Muscle layer of duodenum (tissue), 2 donors: ENCODE data around the gene KLK15.

Source experiments
- H3K27ac ChIP-seq: one replicate; pipeline ENCODE4 v1.7.0; 2013; ENCODE audit warnings: mild to moderate bottlenecking, low read length
- H3K27me3 ChIP-seq: one replicate; pipeline ENCODE4 v1.7.0; 2013; ENCODE audit warnings: low read depth, mild to moderate bottlenecking, control low read depth, low read length
- H3K36me3 ChIP-seq, 2 donors: one replicate each; pipeline ENCODE4 v1.7.0; 2013; ENCODE audit warnings: low read length in 2 of 2, control low read depth in 1 of 2, mild to moderate bottlenecking in 1 of 2; ENCODE audit not compliant: insufficient read depth in 2 of 2, control insufficient read depth in 1 of 2
- H3K4me1 ChIP-seq, 2 donors: one replicate each; pipeline ENCODE4 v1.7.0; 2013; ENCODE audit warnings: low read length in 2 of 2, mild to moderate bottlenecking in 2 of 2, control low read depth in 1 of 2, moderate library complexity in 1 of 2; ENCODE audit not compliant: insufficient read depth in 2 of 2, control insufficient read depth in 1 of 2
- H3K4me3 ChIP-seq, 2 donors: one replicate each; pipeline ENCODE4 v1.7.0; 2013; ENCODE audit warnings: low read length in 2 of 2, low read depth in 1 of 2, mild to moderate bottlenecking in 1 of 2
- H3K9me3 ChIP-seq, 2 donors: one replicate each; pipeline ENCODE4 v1.7.0; 2013; ENCODE audit warnings: low read length in 2 of 2, control low read depth in 1 of 2, mild to moderate bottlenecking in 1 of 2; ENCODE audit not compliant: control insufficient read depth in 1 of 2
- donor health status: healthy.

Gene KLK15

GRCh38 chr19:50830266-50831025 is 2.9 kb downstream of the KLK15 start:
- no peaks in the 10 kb centered on the region for H3K9me3 ChIP-seq
- H3K27ac ChIP-seq = no peak overlapping the region
- H3K27me3 ChIP-seq = peaks cover 4% of the 10 kb centered on the region
- H3K36me3 ChIP-seq = no peaks in the 10 kb centered on the region
- H3K4me3 ChIP-seq = no peak overlapping the region
- peaks cover 0 to 4% of the 10 kb centered on the region in 2 donors for H3K4me1 ChIP-seq

DNA sequence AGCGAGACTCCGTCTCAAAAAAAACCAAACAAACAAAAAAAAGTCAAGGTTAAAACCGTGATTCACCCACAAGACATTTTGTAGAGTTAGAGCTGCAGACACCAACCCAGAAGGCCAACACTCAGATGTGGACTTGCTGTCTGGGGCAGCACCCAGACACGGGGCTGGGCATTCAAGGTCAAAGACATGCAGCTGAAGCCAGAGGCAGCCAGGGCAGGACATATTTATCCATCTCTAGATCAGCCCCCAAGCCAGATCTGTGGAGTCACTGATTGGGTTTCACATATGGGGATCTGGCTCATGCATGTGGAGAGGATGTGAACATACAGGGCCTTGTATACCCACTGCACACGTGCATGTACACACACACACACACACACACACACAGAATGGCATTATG is 3.6 kb downstream of the KLK15 start:
- H3K27ac ChIP-seq = no peak overlapping the region
- peaks cover 1% of the 10 kb centered on the region for H3K27me3 ChIP-seq

GRCh38 chr19:50827476-50827875 is 5.9 kb downstream of the KLK15 start:
- H3K27me3 ChIP-seq = no peaks in the 10 kb centered on the region
- H3K4me3 ChIP-seq = no peak overlapping the region
- H3K36me3 ChIP-seq = no peaks in the 10 kb centered on the region
- no peak overlapping the region for H3K27ac ChIP-seq
- no peaks in the 10 kb centered on the region for H3K9me3 ChIP-seq
- H3K4me1 ChIP-seq = no peaks in the 10 kb centered on the region

More for the DNA sequence above, 3.6 kb downstream of the KLK15 start:
- H3K9me3 ChIP-seq = no peaks in the 10 kb centered on the region
- no peak overlapping the region for H3K4me3 ChIP-seq
- no peaks in the 10 kb centered on the region for H3K36me3 ChIP-seq
- H3K4me1 ChIP-seq = no peaks in the 10 kb centered on the region

DNA sequence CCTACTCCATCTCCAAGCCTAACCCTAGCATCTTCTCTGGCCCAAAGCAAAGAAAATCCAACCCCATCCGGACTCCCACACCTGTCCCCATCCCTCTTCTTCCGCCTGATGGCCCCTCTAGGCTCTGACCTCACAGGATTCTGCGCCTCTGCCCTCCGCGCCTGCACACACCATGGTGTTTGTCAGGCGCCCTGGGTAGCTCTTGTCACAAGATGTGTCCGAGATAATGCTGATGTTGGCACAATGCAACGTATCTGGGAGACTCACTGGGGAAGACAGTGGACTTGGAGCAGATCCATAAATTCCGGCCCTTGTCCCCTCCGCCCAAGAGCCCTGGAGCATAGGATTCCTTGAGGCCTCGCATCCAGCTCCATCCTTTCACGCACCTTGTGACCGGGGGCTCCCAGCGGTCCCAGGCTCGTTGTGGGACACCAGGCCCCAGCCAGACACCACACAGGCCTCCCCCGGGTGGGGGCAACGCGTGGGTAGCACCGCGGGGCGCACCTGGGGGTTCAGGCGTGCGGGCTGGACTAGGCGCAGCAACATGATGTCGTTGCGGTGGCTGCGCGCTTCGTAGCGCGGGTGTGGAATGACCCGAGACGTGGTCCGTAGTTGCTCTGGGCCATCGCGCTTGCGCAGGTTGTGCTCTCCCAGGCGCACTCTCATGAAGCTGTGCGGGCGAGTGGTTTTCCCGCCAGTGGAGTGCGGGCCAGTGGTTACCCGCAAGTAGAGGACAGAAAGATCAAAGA is 6.7 kb downstream of the KLK15 start:
- H3K27ac ChIP-seq = no peak overlapping the region
- H3K4me1 ChIP-seq = no peaks in the 10 kb centered on the region
- no peaks in the 10 kb centered on the region for H3K36me3 ChIP-seq
- no peaks in the 10 kb centered on the region for H3K9me3 ChIP-seq
- no peak overlapping the region for H3K4me3 ChIP-seq
- peaks cover 3% of the 10 kb centered on the region for H3K27me3 ChIP-seq

- H3K27me3 ChIP-seq = peaks cover 21% of the 10 kb centered on the region
- H3K4me3 ChIP-seq = no peak within 1 kb of the TSS
- no peak within 1 kb of the TSS for H3K27ac ChIP-seq
- peaks cover 0 to 3% of the 10 kb centered on the region in 2 donors for H3K4me1 ChIP-seq
- no peaks in the 10 kb centered on the region for H3K9me3 ChIP-seq
- H3K36me3 ChIP-seq = no peaks in the 10 kb centered on the region
Observed at GRCh38 chr19:50823389-50824042, 9.9 kb downstream of the KLK15 start, which contains the start of gene KLK1. Gene KLK1 (minus strand): TSS chr19:50823787. CDS start chr19:50823748, 39 bp downstream.

GRCh38 chr19:50822661-50823208 is 10.6 kb downstream of the KLK15 start:
- Histone ChIP-seq H3K36me3 (no peaks in the 10 kb centered on the region), H3K27ac (no peak overlapping the region), H3K4me3 (no peak overlapping the region), H3K9me3 (no peaks in the 10 kb centered on the region), H3K4me1 (peaks cover 0 to 11% of the 10 kb centered on the region in 2 donors), H3K27me3 (peaks cover 22% of the 10 kb centered on the region)

GRCh38 chr19:50821622-50822021 is 11.8 kb downstream of the KLK15 start:
- Histone ChIP-seq H3K9me3 (no peaks in the 10 kb centered on the region), H3K4me3 (no peak overlapping the region), H3K36me3 (no peaks in the 10 kb centered on the region), H3K4me1 (peaks cover 0 to 11% of the 10 kb centered on the region in 2 donors), H3K27ac (no peak overlapping the region), H3K27me3 (peaks cover 22% of the 10 kb centered on the region)

GRCh38 chr19:50821248-50821612 is 12.1 kb downstream of the KLK15 start:
- H3K9me3 ChIP-seq = no peaks in the 10 kb centered on the region
- no peak overlapping the region for H3K4me3 ChIP-seq
- H3K4me1 ChIP-seq = peaks cover 0 to 11% of the 10 kb centered on the region in 2 donors
- H3K27ac ChIP-seq = no peak overlapping the region
- no peaks in the 10 kb centered on the region for H3K36me3 ChIP-seq
- H3K27me3 ChIP-seq = peaks cover 22% of the 10 kb centered on the region

DNA sequence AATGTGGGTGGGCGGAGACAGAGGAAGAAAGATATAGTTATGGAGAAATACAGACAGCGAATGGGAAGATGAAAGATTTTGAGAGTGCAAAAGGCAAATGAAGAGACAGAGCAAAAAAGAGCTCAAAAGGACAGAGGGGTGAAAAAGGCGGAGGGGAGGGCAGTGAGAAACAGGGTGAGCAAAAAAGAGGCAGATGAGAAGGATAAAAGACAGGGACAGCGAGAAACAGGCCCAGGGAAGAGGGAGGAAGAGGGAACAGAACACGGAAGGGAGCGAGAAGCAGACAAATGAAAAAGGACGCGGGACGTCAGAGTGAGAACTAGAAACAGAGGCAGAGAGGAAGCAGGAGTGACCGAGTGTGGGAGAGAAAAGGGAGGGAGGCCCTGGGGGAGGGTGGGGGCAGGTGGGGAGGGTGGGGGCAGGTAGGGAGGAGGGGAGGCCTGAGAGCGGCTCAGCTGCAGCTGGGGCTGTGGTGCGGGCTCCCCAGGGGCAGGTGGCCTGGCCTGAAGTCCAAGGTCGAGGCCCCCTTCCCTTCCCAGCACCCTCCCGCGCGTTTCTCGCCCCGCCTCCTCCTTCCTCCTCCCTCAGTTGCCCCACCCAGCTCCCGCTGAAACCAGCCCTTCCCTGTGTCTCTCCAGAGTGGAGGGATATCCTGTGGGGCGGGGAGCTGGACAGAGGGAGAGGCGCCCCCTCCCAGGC is 12.7 kb downstream of the KLK15 start:
- H3K9me3 ChIP-seq = no peaks in the 10 kb centered on the region
- no peak overlapping the region for H3K27ac ChIP-seq
- H3K4me1 ChIP-seq = peaks cover 0 to 11% of the 10 kb centered on the region in 2 donors
- peaks cover 22% of the 10 kb centered on the region for H3K27me3 ChIP-seq
- no peaks in the 10 kb centered on the region for H3K36me3 ChIP-seq
- no peak overlapping the region for H3K4me3 ChIP-seq

DNA sequence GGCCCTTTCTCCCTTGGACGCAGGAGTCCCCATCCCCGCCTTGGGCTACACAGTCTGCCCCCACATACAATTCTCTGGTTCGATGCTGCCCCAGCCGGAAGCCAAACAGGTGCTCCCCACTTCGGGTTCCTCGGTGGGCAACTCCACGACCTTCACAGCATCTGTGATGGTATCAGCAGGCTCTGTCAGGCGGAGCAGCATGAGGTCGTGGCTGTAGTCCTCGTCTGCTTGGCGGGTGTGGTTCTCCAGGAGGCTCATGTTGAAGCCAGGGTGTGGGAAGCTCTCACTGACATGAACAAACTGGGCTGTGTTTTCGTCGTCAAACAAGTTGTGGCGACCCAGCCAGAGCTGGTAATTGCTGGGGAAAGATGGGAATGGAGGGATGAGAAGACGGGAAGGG is 13.3 kb downstream of the KLK15 start:
- H3K27me3 ChIP-seq = peaks cover 22% of the 10 kb centered on the region
- H3K36me3 ChIP-seq = no peaks in the 10 kb centered on the region
- H3K4me3 ChIP-seq = no peak overlapping the region
- H3K9me3 ChIP-seq = no peaks in the 10 kb centered on the region
- H3K4me1 ChIP-seq = peaks cover 0 to 11% of the 10 kb centered on the region in 2 donors
- H3K27ac ChIP-seq = no peak overlapping the region
